HG02938 (cell line): ENCODE data around the gene PPP6R3.

ENCODE experiments used
- ATAC-seq: cut with Tn5 transposase; IDR thresholded peaks from one replicate; pipeline ENCODE4 v1.9.1; 2021; ENCODE audit warnings: mild to moderate bottlenecking, moderate library complexity; ENCODE audit not compliant: unreplicated experiment

The PPP6R3 gene

DNA sequence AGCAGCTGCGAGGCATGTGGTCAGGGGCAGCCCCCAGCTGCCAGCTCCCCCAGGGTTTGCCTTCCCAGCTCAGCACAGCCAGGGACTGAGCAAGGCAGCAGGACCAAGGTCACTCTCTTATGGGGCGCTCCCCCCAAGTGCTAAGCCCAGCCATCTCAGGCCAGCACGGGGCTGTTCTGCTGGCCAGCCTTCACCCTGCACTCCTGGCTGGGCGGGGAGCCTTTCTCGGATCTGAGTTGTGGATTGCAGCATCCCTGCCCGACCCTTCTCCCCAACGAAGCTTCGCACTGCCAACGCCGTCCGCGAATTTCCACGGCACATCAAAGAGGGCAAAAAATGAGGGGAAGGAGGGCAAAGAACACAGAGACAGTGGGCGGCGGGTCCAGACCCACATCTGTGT, 181.3 kb downstream of the PPP6R3 start:
- ATAC-seq, result no peak

DNA sequence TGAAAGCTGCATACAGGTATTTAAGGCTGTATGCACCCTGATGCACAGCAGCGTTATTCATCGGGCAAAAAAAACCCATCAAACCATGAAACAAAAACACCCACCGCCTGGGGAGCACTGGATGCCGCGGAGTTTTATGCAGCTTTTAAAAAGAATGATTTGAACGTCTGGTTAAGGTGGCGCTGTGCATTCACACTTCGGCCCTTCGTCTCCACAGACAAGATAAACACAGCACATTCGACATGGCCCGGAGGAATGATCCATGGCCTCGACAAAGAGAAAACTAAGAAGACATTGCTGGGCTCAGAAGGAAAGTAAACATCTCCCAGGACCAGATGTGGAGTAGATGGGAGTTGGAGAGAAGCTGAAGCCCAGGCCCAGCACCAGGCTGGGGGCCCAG, 183.0 kb downstream of the PPP6R3 start:
- ATAC-seq, result no peak

DNA sequence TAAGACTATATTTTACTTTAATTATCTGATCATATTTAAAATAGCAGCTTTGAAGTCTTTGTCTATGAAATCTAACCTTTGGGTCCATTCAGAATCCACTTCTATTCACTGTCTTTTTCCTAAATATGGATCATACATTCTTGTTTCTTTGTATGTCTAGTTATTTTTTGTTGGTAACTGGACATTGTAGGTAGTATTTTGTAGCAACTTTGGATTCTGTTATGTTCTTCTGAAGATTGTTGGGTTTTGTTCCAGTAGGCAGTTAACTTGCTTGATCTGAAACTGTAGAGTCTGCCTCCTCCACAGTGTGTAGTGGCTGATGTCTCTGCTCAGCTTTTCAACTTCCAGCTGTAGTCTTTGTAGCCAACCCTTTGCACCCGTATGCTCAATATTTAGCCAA, 186.3 kb downstream of the PPP6R3 start:
- ATAC-seq, result no peak

DNA sequence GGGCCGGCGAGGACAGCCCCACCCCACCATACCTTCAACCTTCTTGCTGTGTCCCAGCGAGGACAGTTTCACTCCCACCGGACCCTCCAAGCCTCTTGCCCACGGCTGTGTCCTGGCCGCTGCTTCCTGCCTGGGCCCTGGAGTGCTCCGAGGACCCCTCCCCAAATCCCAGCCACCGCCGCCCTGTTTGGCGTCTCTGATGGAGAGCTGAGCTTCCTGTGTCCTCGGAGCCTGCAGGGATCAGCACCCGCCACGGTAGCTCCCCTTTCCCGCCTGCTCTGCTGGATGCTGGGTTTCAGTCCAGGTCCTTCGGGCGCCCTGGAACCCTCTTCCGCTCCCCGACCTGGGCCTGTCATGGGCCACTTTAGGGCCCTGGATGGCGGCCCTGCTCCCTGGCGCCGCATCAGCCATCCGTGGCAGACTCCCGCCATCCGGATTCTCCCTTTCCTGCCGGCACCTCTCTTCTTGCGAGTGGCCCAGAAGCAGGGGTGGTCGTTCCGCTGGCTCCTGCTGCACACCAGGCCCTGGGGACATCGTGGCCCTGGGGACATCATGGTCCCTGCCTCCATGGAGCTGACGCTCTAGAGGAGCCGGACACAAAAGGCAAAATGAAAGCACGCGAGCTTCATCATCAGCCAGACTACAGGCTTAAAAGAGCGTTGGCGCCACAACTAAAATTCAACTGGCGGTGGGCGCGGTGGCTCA, 189.5 kb downstream of the PPP6R3 start:
- no peak for ATAC-seq

DNA sequence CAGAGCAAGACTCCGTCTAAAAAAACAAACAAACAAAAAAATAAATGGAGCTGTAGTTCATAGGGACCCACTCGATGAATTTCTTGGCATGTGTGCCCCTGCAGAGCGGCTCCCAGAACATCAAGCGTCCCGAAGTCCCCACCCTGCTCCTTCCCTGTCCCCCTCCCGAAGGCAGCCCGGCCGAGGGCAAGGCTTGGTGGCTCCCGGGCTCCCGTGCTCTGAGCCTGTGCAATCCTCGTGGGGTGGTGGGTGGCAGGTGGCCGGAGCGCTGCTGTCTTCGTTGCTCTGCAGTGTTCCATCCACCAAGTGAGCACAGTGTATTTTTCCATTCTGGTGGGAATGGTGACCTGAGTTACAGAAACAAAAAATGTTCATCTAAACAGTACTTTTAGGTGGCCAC, 190.2 kb downstream of the PPP6R3 start:
- no peak for ATAC-seq

DNA sequence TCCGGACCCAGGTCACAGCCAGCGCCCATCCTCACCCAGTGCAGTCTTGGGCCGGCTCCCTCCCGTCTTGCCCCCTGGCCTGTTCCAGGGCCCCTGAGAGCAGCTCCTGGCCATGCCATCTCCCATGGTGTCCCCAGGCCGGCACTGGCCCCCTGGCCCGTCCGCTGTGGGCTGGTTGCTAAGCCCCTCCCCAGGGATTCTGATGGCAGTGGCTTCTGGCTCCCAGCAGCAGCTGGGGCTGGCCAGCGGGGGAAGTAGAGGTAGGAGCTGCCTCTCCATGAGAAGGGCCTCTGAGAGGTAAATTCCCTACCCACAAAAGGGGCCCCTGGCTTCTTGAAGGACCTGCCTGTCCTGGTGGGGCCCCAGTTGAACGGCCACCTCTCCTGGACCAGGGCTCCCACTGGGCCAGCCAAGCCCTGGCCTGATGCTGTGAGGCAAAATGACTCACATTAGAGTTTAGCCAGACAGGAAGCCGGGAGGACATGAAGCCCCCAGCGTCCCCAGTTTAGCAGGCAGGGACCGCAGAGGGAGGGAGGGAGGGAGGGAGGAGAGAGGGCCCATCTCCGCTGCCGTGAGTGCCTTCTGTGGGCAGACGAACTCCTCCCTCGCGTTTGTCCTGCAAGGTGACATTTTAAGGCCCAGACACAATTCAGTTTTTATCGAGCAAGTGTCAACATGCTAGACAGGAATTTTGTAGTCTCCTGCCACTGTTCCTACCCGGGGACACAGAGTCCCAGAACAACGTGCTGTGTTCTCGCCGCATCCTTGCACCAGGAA, 190.8 kb downstream of the PPP6R3 start:
- no peak for ATAC-seq

DNA sequence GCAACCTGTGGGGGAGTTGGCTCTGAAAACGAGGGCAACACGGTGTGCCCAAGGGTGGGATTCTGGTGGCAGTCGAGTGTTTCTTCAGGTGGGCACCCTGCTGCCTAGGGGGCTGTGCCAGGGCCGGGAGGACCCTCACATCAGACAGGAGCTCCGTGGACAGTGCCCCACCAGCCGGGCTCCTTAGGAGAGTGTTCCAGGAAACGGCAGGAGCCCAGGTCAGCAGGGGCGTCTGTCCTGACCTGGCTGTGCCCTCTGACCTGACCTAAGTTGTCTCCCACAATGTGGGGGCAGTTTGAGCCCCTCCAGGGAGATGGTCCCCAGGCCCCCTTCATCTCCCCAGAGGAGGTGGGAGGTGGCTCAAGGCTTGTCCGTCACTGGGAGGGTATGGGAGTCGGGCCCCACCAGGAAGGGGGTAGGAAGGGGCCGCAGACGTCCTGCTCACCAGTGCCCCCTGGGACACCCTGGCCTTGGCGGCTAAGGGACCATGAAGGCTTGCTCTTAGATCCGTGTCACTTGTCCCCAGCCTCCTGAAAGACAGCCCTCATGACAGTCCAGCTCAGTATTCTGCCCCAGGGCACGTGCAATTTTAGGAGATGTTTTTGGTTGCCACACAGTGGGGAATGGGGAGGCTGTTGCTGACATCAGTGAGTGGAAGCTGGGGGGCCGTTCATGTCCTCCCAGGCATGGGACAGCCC, 191.6 kb downstream of the PPP6R3 start:
- no peak for ATAC-seq

DNA sequence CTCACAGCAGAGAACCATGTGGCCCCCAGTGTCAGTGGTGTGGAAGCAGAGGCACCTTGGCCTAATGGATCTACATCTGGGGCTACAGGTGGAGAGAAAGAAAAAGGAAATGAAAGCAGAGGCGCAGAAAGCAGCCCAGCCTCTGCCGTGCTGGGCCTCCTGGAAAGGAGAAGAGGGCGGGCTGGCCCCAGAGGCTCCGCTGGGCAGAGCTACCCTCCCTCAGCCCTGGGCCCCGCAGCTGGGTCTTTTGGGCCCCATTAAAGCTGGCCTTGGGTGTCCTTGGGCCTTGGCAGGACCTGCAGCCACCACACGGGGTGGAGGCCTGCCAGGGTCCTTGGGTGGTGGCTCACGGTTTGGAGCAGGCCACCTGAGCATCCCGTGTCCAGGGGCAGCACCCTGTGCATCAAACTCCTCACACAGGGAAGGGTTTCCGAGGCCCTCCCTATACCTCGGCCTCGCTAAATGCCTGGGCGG, 192.2 kb downstream of the PPP6R3 start:
- ATAC-seq, result no peak

DNA sequence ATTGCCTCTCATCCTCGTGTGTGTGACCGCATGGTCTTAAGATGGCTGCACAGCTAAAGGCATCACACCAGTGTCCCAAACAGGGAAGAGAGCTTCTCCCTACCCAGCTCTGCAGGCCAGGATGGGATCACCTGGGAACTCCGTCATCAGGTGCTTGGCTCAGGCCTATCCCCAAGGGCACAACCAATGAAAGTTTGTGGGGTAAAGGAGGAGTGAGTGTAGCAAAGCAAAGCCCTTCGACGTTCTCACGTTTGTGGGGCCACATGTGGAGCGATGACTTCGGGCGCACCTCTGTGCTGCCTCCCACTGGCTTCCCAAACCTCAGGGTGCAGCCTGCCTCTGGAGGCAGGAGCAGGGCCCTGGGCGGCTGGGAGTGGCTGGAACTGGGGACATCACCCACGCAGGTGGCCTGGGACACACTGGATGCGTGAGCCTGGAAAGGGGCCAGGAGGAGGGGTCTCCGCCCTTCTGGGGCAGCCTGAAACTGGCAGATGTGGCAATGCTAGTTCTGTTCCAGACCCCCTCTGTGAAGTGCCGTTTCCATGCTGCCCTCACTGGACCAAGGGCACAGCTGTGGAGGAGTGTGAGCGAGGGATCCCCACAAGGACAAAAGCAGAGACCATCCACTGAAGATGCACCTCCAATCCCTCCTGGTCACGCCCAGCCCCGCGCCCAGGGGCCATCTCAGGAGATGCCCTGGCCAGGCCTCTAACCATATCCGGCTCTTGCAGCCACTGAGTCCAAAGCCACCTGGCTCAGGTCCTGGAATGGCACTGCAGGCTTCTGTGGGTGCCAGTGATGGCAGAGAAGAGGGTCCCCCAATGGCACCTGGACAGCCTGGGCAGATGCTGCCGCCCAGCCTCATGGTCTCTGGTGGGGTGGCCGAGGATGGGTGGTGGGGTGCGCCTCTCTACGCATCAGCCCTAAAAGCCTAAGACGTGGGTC, 193.2 kb downstream of the PPP6R3 start:
- ATAC-seq, result no peak

DNA sequence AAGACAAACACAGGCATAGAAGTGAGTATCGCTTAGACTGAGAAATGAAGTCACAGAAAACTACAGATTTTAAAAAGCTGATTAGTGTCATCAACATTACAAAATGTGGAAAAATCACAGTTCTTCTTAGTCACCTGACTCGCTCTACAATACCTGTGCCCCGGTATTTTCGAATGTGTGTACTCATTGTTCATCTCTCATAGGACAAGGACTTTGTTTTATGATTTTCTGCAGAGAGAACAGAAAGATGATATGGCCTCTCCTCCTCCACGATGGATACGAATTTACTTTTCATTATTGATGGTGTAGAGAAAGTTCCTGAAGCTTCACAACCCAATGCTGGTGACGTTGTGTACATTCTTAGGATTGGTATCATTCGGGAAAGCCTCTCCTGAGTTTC, 194.4 kb downstream of the PPP6R3 start:
- no peak for ATAC-seq

DNA sequence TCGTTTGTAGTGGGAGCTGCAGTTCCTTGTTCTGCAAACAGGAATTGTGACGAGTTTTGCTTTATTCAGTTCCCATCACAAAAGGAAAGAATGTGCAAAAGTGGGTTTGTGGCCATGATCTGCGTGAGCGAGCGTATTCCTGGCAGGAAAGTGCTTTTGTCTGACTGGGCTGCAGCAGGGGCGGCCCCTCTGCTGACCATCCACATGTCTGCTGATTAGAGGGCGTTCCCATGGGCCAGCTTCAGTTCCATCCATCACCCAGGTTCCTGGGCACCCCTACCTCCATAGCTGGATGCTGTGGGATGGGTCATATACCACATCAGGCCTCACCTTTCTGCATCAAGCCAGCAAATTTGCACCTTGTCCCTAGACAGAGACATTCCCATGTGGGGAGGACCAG, 194.9 kb downstream of the PPP6R3 start:
- no peak for ATAC-seq

DNA sequence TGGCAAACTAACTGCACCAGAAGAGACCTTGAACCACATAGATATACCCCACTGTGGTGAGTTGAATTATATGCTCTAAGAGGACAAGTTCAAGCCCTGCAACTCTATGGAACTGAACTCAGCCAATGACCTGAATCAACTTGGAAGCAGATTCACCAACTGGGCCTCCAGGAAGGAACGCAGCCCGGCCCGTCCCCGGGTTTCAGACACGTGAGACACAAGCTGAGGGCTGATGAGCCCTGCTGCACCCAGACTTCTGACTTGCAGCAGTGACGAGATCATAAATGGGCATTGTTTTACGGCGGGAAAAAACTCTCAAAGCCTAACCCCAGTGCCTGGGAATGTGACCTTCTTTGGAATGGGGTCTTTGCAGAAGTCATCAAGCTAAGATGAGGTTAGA, 195.3 kb downstream of the PPP6R3 start:
- ATAC-seq, result no peak

DNA sequence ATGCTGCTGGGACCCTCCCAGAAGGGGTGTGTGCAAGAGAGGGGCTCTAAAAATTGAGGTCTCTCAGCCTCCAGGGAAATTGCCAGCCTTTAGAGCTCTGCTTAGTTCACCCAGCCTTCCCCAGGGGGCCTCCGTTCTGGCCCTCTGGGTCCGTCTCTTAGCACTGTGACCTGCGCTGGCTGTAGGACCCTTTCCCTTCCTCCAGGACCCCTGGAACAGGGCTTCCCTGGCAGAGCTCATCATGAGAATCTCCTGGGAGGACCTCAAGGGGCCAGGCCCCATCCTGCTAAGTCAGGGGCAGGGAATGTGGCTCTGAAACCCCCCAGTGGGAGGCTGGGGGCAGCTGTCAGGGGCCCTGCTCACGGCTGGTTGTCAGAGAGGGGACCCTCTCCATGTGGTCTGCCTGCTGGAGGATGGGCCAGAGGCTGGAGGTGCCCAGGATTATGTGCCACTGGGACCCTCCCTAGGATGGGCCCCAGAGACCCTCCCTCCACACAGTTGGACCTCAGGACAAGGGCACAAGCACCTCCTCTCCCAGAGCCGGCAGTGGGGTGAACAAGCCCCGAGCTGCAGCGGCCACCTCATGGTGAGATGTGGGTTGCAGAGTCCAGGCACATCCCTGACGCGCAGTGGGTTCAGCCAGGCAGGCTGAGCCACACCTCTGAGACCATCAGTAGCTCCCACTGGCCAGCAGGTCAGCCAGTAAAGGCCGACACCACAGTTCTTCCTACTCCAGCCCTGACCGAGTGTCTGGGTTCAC, 196.6 kb downstream of the PPP6R3 start:
- no peak for ATAC-seq

DNA sequence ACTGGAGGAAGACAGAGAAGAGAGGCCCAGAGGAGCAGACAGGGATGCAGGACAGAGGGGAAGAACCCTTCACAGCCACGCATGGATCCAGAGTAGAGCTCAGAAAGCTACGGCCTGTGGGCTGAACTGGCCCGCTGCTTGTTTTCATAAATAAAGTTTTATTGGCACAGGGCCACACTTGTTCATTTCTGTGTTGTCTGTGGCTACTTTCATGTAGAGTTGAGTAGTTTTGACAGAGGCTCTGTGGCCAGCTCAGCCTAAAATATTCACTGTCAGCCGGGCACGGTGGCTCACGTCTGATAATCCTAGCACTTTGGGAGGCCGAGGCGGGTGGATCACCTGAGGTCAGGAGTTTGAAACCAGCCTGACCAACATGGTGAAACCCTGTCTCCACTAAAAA, 197.5 kb downstream of the PPP6R3 start:
- ATAC-seq, result no peak

DNA sequence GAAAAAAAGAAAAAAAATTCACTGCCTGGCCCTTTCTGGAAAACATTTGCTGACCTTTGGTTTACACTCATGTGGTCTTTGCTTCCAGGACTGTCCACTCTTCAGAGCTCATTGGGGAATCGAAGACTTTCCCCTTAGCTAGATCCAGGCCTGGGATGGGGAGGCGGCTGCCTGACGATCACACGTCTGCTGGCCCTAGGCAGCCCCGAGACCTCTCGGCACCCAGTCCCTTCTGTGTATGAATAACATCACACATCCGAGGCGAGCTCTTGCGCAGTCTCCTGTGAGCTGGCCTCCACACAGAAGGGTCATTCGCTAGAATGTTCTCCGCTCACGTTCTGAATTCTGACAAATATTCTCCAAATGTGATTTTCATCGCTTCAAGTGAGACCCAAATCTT, 198.1 kb downstream of the PPP6R3 start:
- ATAC-seq, result no peak

DNA sequence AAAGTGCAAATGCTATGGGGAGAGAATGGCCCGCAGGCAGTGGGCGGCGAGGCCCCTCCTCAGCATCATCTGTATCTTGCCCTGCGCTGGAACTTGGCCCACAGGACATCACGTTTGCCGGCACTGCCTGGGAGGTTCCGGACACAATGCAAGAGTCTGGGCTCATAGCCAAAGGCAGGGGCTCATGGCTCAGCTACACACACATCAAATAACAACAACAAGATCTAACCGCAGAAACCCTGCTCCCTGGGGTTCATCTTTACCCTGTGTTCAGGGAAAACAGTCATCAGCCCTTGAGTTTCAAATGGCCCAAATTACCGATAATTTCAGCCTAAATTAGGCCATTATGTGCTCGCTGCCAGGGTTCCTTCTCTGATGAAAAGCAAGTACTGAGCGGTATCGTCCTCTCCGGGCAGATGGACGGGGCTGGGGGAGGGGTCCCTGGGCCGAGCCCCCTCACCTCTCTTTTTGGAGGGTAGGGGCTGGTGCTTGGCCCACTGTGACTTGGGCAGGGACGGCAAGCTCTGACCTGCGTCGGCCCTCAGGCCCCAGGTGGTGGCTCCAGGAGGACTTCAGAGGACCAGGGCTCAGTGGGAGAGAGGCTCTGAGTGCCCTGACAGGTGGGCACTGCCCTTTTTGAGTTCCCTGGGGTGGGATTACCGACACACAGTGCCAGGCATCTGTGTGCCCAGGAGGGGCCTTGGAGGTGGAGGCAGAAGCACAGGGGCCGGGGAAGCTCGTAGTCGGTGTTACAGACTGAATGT, 198.8 kb downstream of the PPP6R3 start:
- no peak for ATAC-seq

DNA sequence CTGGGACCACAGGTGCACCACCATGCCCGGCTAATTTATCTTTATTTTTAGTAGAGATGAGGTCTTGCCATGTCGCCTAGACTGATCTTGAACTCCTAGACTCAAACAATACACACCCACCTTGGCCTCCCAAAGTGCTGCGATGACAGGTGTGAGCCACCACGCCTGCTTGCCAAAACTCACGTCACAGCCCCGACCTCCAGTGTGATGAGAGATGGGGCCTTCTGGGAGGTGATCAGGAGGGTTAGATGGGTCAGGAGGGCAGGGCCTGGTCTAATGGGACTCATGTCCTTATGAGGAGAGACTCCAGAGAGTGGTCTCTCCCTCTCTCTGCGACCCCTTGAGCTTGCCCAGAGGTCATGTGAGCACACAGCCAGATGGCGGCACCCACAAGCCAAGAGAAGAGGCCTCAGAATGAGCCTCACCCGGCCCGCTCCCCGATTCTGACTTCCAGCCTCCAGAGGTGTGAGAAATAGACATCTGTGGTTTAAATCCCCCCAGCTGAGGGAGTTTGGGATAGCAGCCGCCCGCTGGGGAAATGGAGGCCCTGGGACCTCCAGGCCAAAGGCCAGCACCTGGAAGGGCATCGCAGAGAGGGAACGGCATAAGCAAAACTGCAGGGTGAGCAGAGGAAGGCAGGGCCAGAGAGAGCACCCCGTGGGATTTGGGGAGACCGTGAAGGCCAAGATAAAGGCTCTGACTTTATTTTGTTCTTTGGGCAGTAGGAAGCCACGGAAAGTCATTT, 199.7 kb downstream of the PPP6R3 start:
- no peak for ATAC-seq

DNA sequence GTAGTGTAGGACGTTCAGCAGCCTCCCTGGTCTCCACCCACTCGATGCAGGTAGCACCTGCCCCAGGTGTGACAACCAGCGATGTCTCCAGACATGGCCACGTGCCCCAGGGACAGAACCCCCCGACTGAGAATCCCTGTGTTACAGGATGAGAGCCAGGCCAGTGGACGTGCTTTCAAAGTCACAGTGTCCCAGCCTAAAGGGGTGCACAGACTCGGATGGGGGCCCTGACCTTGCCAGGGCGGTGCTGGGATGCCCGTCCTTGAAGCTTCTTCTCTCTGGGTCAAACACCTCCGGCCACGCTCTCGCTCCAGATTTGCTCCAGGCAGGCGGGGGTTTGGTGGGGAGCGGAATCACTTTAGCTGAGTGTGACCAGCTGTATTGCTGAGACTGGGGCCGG, 200.5 kb downstream of the PPP6R3 start:
- ATAC-seq, result no peak
